Inflammatory macrophage (primary cell): ENCODE results near the gene GANC.
A peak's percentile ranks its signal among the peaks of the same experiment; 100 is the strongest.

Experiments
- DNase-seq, 2 donors: peaks; one replicate each; pipeline ENCODE4 v3.0.0-alpha.2; 2020 to 2022

The GANC gene

GRCh38 chr15:42349186-42349585, 76.2 kb downstream of the GANC start:
- DNase-seq, result no peak

GRCh38 chr15:42352401-42352800, 79.4 kb downstream of the GANC start:
- no peak for DNase-seq

GRCh38 chr15:42353061-42353460, 80.1 kb downstream of the GANC start:
- no peak for DNase-seq

GRCh38 chr15:42354824-42355223, 81.8 kb downstream of the GANC start:
- DNase-seq, result no peak

- no peak for DNase-seq
These were observed 82.3 kb downstream of the GANC start for GRCh38 chr15:42355291-42355690.

- no peak for DNase-seq
These were observed 83.8 kb downstream of the GANC start for GRCh38 chr15:42356851-42357250.

- no peak for DNase-seq
These were observed 85.1 kb downstream of the GANC start for GRCh38 chr15:42358141-42358540.

- no peak for DNase-seq
These were observed 86.2 kb downstream of the GANC start, which contains the start of gene CAPN3 for GRCh38 chr15:42359249-42359648. TSS of gene CAPN3 (plus strand) at chr15:42359501. CDS start at chr15:42359806, 305 bp downstream.

- peak in 1 of 2 donors; percentile 13 for DNase-seq
These were observed 87.0 kb downstream of the GANC start for GRCh38 chr15:42359985-42360384.

- no peak for DNase-seq
These were observed 87.6 kb downstream of the GANC start for GRCh38 chr15:42360535-42361112.

GRCh38 chr15:42363487-42363886, 90.5 kb downstream of the GANC start:
- DNase-seq, result no peak

GRCh38 chr15:42363942-42364341, 90.9 kb downstream of the GANC start:
- no peak for DNase-seq

- DNase-seq, result no peak
These were observed 91.5 kb downstream of the GANC start for GRCh38 chr15:42364529-42364928.

- DNase-seq, result peak; percentile 45 to 75
These were observed 93.0 kb downstream of the GANC start for GRCh38 chr15:42365921-42366550.

- DNase-seq, result peak; percentile 96 to 97
These were observed 94.0 kb downstream of the GANC start for GRCh38 chr15:42367041-42367440.

GRCh38 chr15:42368096-42368495, 95.1 kb downstream of the GANC start:
- DNase-seq, result no peak

GRCh38 chr15:42371096-42371495, 98.1 kb downstream of the GANC start:
- peak; percentile 10 to 41 for DNase-seq

GRCh38 chr15:42373274-42373673, 100.3 kb downstream of the GANC start:
- no peak for DNase-seq

GRCh38 chr15:42373936-42374335, 100.9 kb downstream of the GANC start:
- DNase-seq, result no peak

- DNase-seq, result no peak
These were observed 101.8 kb downstream of the GANC start for GRCh38 chr15:42374810-42375209.

GRCh38 chr15:42375252-42375651, 102.3 kb downstream of the GANC start:
- no peak for DNase-seq

GRCh38 chr15:42375941-42376340, 102.9 kb downstream of the GANC start:
- DNase-seq, result no peak

GRCh38 chr15:42378011-42378410, 105.0 kb downstream of the GANC start:
- no peak for DNase-seq

- no peak for DNase-seq
These were observed 111.6 kb downstream of the GANC start for GRCh38 chr15:42384597-42384996.
